ENCODE data around the gene ALG2. TPM values are rescaled to one million over a fixed set of nuclear protein-coding genes. Genes with fewer than 3 reads are reported as not detected.

The ALG2 gene
- total and polyA plus RNA-seq, 2 experiments from 2014 or later, result 31.5 to 39.7 TPM

- TF ChIP-seq NANOG (IDR thresholded peaks at IDR 0.05; ENCODE audit: borderline replicate concordance), result no peak
- no peak for TF ChIP-seq CREB1 (CRISPR knock-in tag; IDR thresholded peaks at IDR 0.05; ENCODE audit: low read depth)
- TF ChIP-seq REST (IDR thresholded peaks at IDR 0.05; ENCODE audit: unreplicated experiment), result no peak
- no peak for TF ChIP-seq STAT1 (IDR thresholded peaks at IDR 0.05; ENCODE audit: unreplicated experiment)
- TF ChIP-seq ZNF462 (CRISPR knock-in tag; IDR thresholded peaks at IDR 0.05), result no peak
- TF ChIP-seq POLR2AphosphoS5 (IDR thresholded peaks at IDR 0.05; ENCODE audit: low read depth), result no peak
- no peak for TF ChIP-seq ZNF114 (CRISPR knock-in tag; IDR thresholded peaks at IDR 0.05)
- no peaks in the 10 kb centered on the region for H3K27me3 ChIP-seq (ENCODE audit: insufficient read depth)
- H3K27ac ChIP-seq (ENCODE audit: low read depth), result no peak overlapping the region
- no peak overlapping the region for H3K4me3 Mint-ChIP-seq
- DNase-seq (ENCODE audit: low spot score), result no peak
- H4K20me1 ChIP-seq (replicated peaks; ENCODE audit: insufficient read depth), result no peaks in the 10 kb centered on the region
- H3K36me3 ChIP-seq (ENCODE audit: insufficient read depth), result no peaks in the 10 kb centered on the region
- no peaks in the 10 kb centered on the region for H3K4me1 Mint-ChIP-seq
- H3K4me1 ChIP-seq (ENCODE audit: insufficient read depth), result no peaks in the 10 kb centered on the region
- H3K9me2 ChIP-seq (ENCODE audit: insufficient read depth), result no peaks in the 10 kb centered on the region
- H3K36me3 Mint-ChIP-seq (ENCODE audit: low read depth), result no peaks in the 10 kb centered on the region
- no peaks in the 10 kb centered on the region for H3K9me3 Mint-ChIP-seq
- peaks cover 5% of the 10 kb centered on the region for H3K27me3 Mint-ChIP-seq (ENCODE audit: insufficient read depth, low read depth, poor library complexity)
- H3F3A ChIP-seq (replicated peaks; ENCODE audit: low read depth), result no peaks in the 10 kb centered on the region
- no peak overlapping the region for H3K27ac Mint-ChIP-seq
- H2AFZ ChIP-seq, result no peak overlapping the region
- no peak for ATAC-seq
- no peak overlapping the region for H3K4me3 ChIP-seq
- H3K4me2 ChIP-seq, result no peak overlapping the region
- no peaks in the 10 kb centered on the region for H3K79me2 ChIP-seq (replicated peaks; ENCODE audit: insufficient read depth)
These were observed 27.9 kb upstream of the ALG2 start for GRCh38 chr9:99249619-99250018.
